NCI-H510A (cell line): ENCODE results near the gene CNGA3.
A peak's percentile ranks its signal among the peaks of the same experiment; 100 is the strongest.

Source experiments
- DNase-seq: peaks from one replicate; lab custom pipeline; 2025; lab: John Stamatoyannopoulos, UW

CNGA3 gene

GRCh38 chr2:98377544-98377943 lies 31.3 kb downstream of the CNGA3 start:
- DNase-seq: no peak

DNA sequence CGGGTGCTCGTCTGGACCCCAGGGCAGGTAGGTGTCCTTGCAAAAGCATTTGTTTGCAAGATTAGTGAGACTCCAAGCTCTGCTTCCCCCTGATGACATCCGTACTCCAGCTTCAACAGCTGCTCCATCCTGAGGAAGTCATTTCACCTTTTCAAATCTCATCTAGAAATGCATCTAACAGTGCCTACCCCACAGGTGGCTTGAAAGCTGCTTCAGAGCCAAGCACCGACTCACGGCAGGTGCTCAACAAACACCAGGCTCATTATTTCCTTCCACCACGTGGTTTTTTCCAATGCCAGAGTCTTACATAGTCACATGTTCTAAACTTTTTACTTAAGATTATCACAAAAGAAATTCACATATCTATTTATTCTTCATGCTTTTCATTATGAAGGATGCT lies 31.9 kb downstream of the CNGA3 start:
- peak; percentile 8 for DNase-seq

- DNase-seq: peak; percentile 78
These were observed 32.6 kb downstream of the CNGA3 start for GRCh38 chr2:98378901-98379300.

DNA sequence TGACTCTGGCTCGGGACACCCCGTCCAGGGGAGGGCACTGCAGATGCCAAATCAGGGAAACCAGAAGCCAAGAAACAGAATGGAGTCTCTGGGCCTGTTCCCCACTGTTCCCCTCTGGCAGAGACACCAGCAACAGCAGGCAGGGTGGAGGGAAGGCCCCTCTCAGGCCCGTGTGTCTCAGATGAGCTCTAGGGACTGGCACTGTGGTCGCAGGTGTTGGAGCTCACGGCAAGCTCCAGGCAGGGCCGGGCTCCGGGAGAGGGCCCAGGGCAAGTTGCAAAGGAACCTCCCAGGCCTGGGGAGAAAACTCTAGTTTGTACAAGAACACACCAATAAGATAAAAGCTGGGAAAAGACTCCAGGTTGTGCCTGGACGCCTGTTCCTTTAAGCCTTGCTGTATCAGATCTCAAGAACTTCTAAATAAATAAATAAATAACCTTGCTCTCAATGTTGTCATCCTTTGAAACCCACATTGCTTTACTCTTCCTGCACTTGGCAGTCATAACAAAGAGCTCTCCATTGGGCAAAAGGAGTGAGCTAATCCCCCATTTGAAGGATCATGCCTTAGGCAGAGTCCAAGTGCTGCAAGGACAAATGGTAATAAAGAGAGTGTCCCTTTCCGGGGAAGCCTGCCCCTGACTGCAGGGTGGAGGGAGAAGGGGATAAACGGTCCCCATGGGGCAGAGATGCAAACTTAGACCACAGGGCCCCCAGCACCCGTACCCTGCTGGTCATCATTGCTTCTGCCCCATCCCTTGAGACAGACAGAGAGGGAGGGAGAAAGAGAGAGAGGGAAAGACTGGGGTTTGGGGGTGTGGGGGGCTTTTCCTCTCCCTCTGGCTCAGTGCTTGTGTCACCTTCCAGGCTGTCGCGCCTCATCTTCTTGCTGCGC lies 33.3 kb downstream of the CNGA3 start:
- no peak for DNase-seq

- DNase-seq: no peak
These were observed 33.9 kb downstream of the CNGA3 start for GRCh38 chr2:98380203-98380535.

DNA sequence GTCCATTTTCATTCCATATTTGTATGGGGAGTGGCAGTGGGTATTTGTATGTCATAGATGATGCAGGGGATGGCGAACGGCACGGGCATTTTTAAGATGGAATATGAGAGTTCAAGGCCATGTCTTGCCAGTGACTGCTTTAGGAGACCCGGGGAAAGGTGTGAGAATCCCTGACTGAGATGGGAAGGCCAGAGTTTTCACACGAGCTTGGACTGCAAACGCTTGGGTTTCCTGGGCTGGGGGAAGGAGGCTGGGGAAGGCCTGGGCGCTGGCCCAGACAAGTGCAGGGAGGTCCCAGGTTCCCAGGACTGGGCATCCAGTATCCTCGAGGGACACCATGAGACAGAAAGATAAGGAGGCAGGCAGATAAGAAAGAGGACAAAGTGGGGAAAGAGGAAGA lies 35.2 kb downstream of the CNGA3 start:
- no peak for DNase-seq

- DNase-seq: no peak
These were observed 35.8 kb downstream of the CNGA3 start for GRCh38 chr2:98382086-98382485.

- DNase-seq: no peak
These were observed 36.5 kb downstream of the CNGA3 start for GRCh38 chr2:98382739-98383138.

- no peak for DNase-seq
These were observed 36.9 kb downstream of the CNGA3 start for GRCh38 chr2:98383166-98383565.

DNA sequence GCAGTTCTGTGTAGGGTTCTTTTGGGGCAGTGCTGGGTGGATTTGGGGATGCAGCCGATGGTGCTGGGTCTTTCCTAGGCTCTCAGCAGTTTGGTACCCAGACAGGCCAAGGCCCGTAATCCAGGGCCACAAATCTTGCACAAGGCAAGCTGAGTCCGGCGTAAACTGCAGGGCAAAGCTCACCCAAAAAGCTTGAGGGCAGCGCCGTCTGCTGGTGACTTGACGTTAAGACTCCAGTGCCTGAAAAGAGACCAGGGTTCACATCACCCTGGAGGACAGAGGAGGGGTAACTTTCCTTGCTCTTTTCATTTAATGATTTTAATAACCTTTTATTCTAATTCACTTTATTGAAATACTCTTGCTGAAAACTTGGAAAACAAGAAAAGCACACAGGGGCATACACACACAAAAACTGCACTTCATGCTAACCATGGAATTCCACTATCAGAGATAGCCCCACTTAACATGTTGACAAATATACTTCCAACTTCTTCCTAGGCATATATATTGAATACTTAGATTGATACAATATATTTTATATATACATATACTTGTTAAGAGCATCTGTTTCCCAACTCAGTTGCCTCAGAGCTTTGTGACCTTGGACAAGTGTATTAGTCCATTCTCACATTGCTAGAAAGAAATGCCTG lies 38.9 kb downstream of the CNGA3 start:
- peak; percentile 17 for DNase-seq

DNA sequence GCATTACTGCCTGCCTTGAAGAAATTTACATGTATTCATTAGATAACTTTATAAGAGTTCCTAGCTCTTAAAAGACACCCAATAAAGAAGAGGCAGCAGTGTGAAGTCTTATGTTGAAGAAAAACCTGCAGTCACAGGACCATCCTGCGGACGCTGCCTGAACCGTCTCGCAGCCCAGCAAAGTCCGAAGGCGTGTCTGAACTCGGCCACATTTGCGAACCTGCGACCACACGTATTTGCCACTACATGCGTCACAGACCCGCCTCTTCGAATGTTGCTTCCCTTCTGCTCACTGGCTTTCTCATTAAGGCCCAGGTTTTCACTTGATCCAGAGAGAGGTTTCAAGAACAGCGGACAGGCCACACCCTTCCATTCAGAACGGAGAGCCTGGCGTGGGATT lies 41.2 kb downstream of the CNGA3 start:
- no peak for DNase-seq

DNA sequence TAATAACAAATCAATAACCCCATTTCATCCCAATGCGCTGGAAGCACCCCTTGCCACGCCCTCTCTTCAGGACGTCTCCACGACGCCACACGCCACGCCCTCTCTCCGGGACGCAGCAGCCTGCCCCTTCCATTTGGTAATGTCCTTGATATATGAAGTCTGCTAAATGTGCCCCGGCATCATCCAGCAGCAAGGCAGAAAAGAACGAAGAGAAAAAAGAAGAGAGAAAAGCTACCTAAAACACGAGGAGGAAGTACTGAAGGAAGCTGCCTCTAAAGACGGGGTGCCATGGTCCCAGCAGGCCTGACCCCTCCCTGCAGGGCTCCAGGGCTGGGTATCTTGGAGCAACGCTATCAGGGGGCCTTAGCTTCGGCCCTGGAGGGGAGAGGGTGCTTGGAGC lies 41.8 kb downstream of the CNGA3 start:
- no peak for DNase-seq

GRCh38 chr2:98388601-98389250 lies 42.5 kb downstream of the CNGA3 start:
- DNase-seq: no peak

DNA sequence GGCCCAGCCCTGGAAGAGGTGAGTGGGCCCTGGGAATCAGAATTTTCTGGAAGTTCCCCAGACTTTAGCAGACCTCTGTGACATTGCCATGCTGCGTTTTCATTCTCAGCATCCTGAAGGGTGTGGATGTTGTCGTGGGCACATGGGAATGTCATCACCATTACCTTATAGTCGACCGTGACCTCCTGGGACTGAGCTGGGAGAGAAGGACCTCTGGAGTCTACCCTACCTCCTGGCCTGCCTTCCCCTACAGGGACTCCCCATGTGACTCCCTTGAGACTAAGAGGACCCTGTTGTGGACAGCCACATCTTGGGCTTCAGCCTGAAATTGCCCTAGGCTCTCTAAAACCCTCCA lies 43.0 kb downstream of the CNGA3 start:
- DNase-seq: no peak

GRCh38 chr2:98390571-98391476 lies 44.6 kb downstream of the CNGA3 start:
- DNase-seq: no peak

GRCh38 chr2:98391581-98392270 lies 45.5 kb downstream of the CNGA3 start:
- DNase-seq: no peak

- no peak for DNase-seq
These were observed 47.1 kb downstream of the CNGA3 start for GRCh38 chr2:98393354-98393753.

DNA sequence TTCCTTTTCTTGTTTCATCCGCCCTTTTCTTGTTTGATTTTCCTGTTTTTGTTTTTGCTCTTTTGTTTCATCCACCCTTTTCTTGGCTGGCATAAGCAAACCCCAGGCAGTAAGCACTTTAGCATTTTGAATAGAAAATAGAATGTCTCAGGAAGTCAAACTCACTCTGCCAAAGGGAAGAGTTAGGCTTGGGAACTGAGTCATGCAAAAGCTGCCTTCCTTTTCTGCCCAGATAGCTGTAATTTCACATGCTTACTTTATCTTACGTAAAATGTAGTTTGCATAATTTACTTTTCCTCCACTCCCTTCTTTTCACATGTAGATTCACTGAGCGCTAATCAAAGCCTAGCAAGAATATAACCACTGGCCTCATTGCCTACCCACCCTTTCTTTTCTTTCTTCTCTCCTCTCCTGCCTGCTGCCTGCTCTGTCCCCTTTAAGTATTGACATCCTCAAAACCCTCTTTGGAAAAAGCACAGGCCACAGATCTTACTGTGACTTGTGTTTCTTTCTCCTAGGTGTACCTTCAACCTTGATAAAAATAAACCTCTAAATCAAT lies 48.4 kb downstream of the CNGA3 start:
- DNase-seq: no peak

- DNase-seq: no peak
These were observed 49.7 kb downstream of the CNGA3 start for GRCh38 chr2:98395977-98396376.

DNA sequence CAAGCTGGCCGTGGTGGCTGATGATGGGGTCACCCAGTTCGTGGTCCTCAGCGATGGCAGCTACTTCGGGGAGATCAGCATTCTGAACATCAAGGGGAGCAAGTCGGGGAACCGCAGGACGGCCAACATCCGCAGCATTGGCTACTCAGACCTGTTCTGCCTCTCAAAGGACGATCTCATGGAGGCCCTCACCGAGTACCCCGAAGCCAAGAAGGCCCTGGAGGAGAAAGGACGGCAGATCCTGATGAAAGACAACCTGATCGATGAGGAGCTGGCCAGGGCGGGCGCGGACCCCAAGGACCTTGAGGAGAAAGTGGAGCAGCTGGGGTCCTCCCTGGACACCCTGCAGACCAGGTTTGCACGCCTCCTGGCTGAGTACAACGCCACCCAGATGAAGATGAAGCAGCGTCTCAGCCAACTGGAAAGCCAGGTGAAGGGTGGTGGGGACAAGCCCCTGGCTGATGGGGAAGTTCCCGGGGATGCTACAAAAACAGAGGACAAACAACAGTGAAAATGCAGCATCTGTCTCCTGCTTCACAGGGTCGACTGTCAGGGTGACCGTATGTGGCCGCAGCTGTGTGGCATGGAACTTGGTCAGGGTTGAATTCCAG lies 50.6 kb downstream of the CNGA3 start:
- DNase-seq: no peak

DNA sequence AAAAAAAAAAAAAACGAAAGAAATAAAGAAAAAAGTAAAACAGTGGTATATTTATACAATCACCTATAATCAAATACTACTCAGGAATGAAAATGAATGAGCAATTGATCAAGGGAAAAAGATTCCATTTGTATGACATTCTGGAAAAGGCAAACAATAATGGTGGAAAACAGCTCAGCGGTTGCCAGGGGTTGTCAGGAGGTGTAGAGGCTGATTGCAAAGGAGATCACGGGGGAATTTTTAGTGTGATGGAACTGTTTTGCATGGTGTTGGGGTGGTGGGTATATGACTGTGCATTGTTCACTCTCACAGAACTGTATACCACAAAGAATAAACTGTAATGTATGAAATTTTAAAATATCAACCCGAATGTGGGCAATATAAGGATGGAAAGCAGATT lies 52.9 kb downstream of the CNGA3 start:
- DNase-seq: no peak
